PC-9 (cell line): Measurements from ENCODE around the gene TENT4A. TPM values are rescaled to one million over a fixed set of nuclear protein-coding genes. Genes with fewer than 3 reads are reported as not detected.

Experiments
- BruUV-seq: library from RNA; stranded (reverse); fragments of 400-500 nt; replicated peaks from 2 replicates; lab custom pipeline; 2021; lab: Mats Ljungman, UMichigan
- CTCF ChIA-PET: fragments of 300-600 bp; sonication (Branson Sonifier 250); formaldehyde crosslinking; loops from one replicate; lab custom pipeline; 2022; ENCODE audit warnings: antibody characterized with exemption; lab: Charles Lee
- POLR2A ChIA-PET: fragments of 300-600 bp; sonication (Branson Sonifier 250); formaldehyde crosslinking; loops from one replicate; lab custom pipeline; 2022; ENCODE audit warnings: antibody characterized with exemption; ENCODE audit not compliant: unreplicated experiment; lab: Charles Lee
- DNase-seq, 2 experiments: peaks; one replicate each; pipeline versions ENCODE4 v3.0.0 to v3.0.0-alpha.2; 2015 to 2022; ENCODE audit warnings: mixed read lengths in 1 of 2
- H2AFZ ChIP-seq: fragments of 200-600 bp; sonication (generic); 2 replicates; pipeline ENCODE4 v1.8.1; 2017; ENCODE audit warnings: antibody characterized with exemption
- H3F3A ChIP-seq: fragments of 200-600 bp; sonication (generic); 2 replicates; pipeline ENCODE4 v1.8.1; 2017; ENCODE audit warnings: antibody characterized with exemption, mild to moderate bottlenecking, low read depth; ENCODE audit not compliant: insufficient read depth
- H3K27ac ChIP-seq: fragments of 200-600 bp; sonication (generic); 2 replicates; pipeline ENCODE4 v1.6.1; 2016; ENCODE audit warnings: mixed run types
- H3K27me3 ChIP-seq: fragments of 200-600 bp; sonication (generic); 2 replicates; pipeline ENCODE4 v1.6.1; 2016; ENCODE audit warnings: low read depth, mixed run types; ENCODE audit not compliant: insufficient read depth
- H3K36me3 ChIP-seq: fragments of 200-600 bp; sonication (generic); 2 replicates; pipeline ENCODE4 v1.6.1; 2016; ENCODE audit warnings: low read depth, mixed run types
- H3K4me1 ChIP-seq: fragments of 200-600 bp; sonication (generic); replicated peaks from 2 replicates; pipeline ENCODE4 v1.6.1; 2016; ENCODE audit warnings: mixed run types; ENCODE audit not compliant: insufficient read depth
- H3K4me2 ChIP-seq: fragments of 200-600 bp; sonication (generic); 2 replicates; pipeline ENCODE4 v1.6.1; 2017; ENCODE audit warnings: mixed run types
- H3K4me3 ChIP-seq: fragments of 200-600 bp; sonication (generic); 2 replicates; pipeline ENCODE4 v1.6.1; 2016; ENCODE audit warnings: mixed run types
- H3K79me2 ChIP-seq: fragments of 200-600 bp; sonication (generic); 2 replicates; pipeline ENCODE4 v1.6.1; 2017; ENCODE audit warnings: low read depth, mixed run types
- H3K9me2 ChIP-seq: fragments of 200-600 bp; sonication (generic); 2 replicates; pipeline ENCODE4 v1.8.1; 2017; ENCODE audit warnings: mild to moderate bottlenecking; ENCODE audit not compliant: insufficient read depth
- H3K9me3 ChIP-seq: fragments of 200-600 bp; sonication (generic); 2 replicates; pipeline ENCODE4 v1.8.1; 2016; ENCODE audit warnings: low read depth; ENCODE audit not compliant: insufficient read depth
- H4K20me1 ChIP-seq: fragments of 200-600 bp; sonication (generic); 2 replicates; pipeline ENCODE4 v1.8.1; 2017; ENCODE audit not compliant: insufficient read depth
- EZH2 ChIP-seq: fragments of 200-600 bp; sonication (generic); IDR thresholded peaks from 2 replicates; pipeline ENCODE4 v1.8.0; 2017; ENCODE audit warnings: antibody characterized with exemption, low read depth
- intact Hi-C: fragments of 100-400 bp; cut with micrococcal nuclease; formaldehyde crosslinking; loops from one replicate; pipeline ENCODE4 v1.10.0; 2022; ENCODE audit not compliant: unreplicated experiment
- total RNA-seq: library from RNA; stranded (reverse); gene quantifications from 2 replicates; pipeline ENCODE4 v1.2.3, GENCODE V29; 2021
- TF ChIP-seq, protein P1 (sequence below): fragments of 200-600 bp; sonication (generic); conservative IDR thresholded peaks from 2 replicates; pipeline ENCODE4 v1.6.1; 2017; ENCODE audit warnings: mixed run types, antibody characterized with exemption, mild to moderate bottlenecking, moderate library complexity

TENT4A gene
- total RNA-seq, 1 experiment from 2014 or later = 84.8 TPM

DNA sequence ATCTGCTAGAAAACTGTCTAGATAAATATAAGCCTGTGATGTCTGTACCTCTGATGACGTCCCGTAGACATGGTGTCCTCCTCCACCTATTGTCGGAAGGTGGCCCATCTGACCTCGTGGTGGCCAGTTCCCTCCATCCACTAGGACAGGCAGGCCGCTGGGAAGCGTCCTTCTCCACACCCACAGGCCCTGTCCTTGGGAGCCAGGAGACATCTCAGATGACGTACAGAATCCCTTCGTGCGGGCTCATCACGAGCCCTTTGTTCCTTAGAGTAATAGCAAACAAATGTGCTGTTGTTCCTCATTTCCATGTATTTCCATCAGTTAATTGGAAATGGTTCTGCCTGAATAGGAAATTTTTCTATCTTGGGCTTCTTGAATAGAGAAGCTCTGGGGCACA is 38.3 kb upstream of the TENT4A start:
- Histone ChIP-seq H3K9me2 (no peaks in the 10 kb centered on the region), H3K27me3 (no peaks in the 10 kb centered on the region), H4K20me1 (no peaks in the 10 kb centered on the region), H3K4me1 (no peaks in the 10 kb centered on the region), H3K4me3 (no peak overlapping the region), H3K79me2 (no peaks in the 10 kb centered on the region), H3K4me2 (no peak overlapping the region), H3K9me3 (no peaks in the 10 kb centered on the region), H2AFZ (no peak overlapping the region), H3K36me3 (no peaks in the 10 kb centered on the region), H3K27ac (no peak overlapping the region), H3F3A (no peaks in the 10 kb centered on the region; the same call in 1 of the 2 replicates)
- ChIA-PET CTCF (no interaction called here), POLR2A (no interaction called here)
- BruUV-seq = no TSS peak
- no peak for DNase-seq
- TF ChIP-seq, protein P1, sequence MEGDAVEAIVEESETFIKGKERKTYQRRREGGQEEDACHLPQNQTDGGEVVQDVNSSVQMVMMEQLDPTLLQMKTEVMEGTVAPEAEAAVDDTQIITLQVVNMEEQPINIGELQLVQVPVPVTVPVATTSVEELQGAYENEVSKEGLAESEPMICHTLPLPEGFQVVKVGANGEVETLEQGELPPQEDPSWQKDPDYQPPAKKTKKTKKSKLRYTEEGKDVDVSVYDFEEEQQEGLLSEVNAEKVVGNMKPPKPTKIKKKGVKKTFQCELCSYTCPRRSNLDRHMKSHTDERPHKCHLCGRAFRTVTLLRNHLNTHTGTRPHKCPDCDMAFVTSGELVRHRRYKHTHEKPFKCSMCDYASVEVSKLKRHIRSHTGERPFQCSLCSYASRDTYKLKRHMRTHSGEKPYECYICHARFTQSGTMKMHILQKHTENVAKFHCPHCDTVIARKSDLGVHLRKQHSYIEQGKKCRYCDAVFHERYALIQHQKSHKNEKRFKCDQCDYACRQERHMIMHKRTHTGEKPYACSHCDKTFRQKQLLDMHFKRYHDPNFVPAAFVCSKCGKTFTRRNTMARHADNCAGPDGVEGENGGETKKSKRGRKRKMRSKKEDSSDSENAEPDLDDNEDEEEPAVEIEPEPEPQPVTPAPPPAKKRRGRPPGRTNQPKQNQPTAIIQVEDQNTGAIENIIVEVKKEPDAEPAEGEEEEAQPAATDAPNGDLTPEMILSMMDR = no peak
- TF ChIP-seq EZH2 = no peak
- intact Hi-C loops = no loop called here

DNA sequence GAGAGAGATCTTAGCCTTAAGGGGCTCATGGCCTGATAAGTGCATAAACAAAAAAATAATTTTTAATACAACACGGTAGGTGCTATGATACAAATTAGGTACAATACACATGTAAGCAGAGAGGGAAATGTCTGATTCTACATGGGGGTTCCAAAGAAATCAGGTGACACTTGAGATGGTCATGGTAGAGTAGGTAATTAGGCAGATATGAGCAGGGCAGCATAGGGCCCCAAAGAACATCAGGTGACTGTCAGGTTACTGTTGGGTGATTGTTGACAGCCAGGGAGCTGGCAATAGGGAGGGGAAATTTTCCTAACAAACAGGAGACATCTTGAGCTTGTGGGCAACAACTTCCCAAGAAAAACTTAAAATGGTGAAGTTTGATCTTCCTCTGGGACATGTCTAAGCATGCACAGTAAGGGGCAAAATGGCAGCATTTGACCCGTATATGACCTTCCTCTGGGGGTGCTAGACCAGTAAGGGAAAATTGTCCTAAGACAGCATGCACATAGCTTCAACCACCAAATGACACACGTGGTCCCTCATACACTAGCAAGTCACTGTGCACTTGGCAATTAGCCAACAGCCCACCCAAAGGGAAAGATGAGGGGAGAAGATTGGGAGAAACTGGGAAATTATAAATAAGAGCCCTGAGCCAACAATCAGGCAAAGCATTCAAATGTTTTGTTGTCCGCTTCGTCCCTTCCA is 37.3 kb upstream of the TENT4A start:
- H3K36me3 ChIP-seq = no peaks in the 10 kb centered on the region
- ChIA-PET CTCF (no interaction called here), POLR2A (no interaction called here)
- no peaks in the 10 kb centered on the region for H3K4me1 ChIP-seq
- no peaks in the 10 kb centered on the region; the same call in 1 of the 2 replicates for H3F3A ChIP-seq
- H3K79me2 ChIP-seq = no peaks in the 10 kb centered on the region
- H3K9me3 ChIP-seq = no peaks in the 10 kb centered on the region
- intact Hi-C loops = no loop called here
- no TSS peak for BruUV-seq
- H3K27me3 ChIP-seq = no peaks in the 10 kb centered on the region
- H3K4me2 ChIP-seq = no peak overlapping the region
- no peaks in the 10 kb centered on the region for H4K20me1 ChIP-seq
- no peak overlapping the region for H3K27ac ChIP-seq
- DNase-seq = no peak
- no peak overlapping the region for H2AFZ ChIP-seq
- no peaks in the 10 kb centered on the region for H3K9me2 ChIP-seq
- no peak overlapping the region for H3K4me3 ChIP-seq
- TF ChIP-seq EZH2 = no peak
- TF ChIP-seq, protein P1 = no peak

DNA sequence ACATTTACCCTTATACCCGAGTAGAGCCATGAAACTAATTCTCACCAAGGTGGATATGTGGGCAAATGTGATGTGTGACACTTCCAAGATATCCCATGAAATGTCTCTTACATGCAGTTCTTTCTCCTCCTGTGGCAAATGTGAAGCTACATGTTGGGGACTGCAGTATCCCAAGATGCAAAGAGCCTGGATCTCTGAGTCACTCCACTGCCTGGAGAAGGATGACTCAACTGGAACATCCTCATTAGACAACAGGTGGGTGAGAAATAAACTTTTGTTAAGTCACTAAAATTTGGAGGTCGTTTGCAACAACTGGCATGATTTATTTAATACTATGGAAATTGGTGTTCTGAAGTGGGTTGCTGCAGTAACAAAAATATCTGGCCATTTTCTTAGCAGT is 36.5 kb upstream of the TENT4A start:
- no peaks in the 10 kb centered on the region; the same call in 1 of the 2 replicates for H3F3A ChIP-seq
- H3K4me3 ChIP-seq = no peak overlapping the region
- H3K36me3 ChIP-seq = no peaks in the 10 kb centered on the region
- H3K9me2 ChIP-seq = no peaks in the 10 kb centered on the region
- TF ChIP-seq, protein P1 = no peak
- TF ChIP-seq EZH2 = no peak
- no peak overlapping the region for H2AFZ ChIP-seq
- ChIA-PET POLR2A (no interaction called here), CTCF (no interaction called here)
- no peak for DNase-seq
- H3K79me2 ChIP-seq = no peaks in the 10 kb centered on the region
- H3K27me3 ChIP-seq = no peaks in the 10 kb centered on the region
- H3K4me1 ChIP-seq = no peaks in the 10 kb centered on the region
- no peaks in the 10 kb centered on the region for H3K9me3 ChIP-seq
- H4K20me1 ChIP-seq = no peaks in the 10 kb centered on the region
- intact Hi-C loops = no loop called here
- no peak overlapping the region for H3K27ac ChIP-seq
- BruUV-seq = no TSS peak
- H3K4me2 ChIP-seq = no peak overlapping the region
